A549 (cell line): Measurements from ENCODE around the gene AK8. TPM values are rescaled to one million over a fixed set of nuclear protein-coding genes. Genes with fewer than 3 reads are reported as not detected.

ENCODE experiments used
- ATAC-seq, 2 experiments: fragments of 200-7000 bp in 1 of 2; fragments of >200 bp in 1 of 2; cut with Nextera tagmentation in 1 of 2; cut with Tn5 transposase in 1 of 2; 3 replicates each; pipeline versions ENCODE4 v1.8.0 to v1.9.1; 2018 to 2020; ENCODE audit warnings: mild to moderate bottlenecking in 1 of 2, moderate library complexity in 1 of 2
- CTCF ChIA-PET: fragments of 300-600 bp; sonication (Branson Sonifier 250); formaldehyde crosslinking; extraction: SDS; loops from one replicate; lab custom pipeline; 2021; ENCODE audit warnings: antibody characterized with exemption, inconsistent platforms; lab: Yijun Ruan, JAX
- POLR2A ChIA-PET: fragments of 350-600 bp; formaldehyde crosslinking; extraction: SDS; loops from one replicate; lab custom pipeline; 2021; ENCODE audit warnings: antibody characterized with exemption, inconsistent platforms; lab: Yijun Ruan, JAX
- DNase-seq, 2 experiments: peaks; one replicate each; pipeline versions ENCODE4 v3.0.0 to v3.0.0-alpha.2; 2011 to 2016; ENCODE audit warnings: low read depth in 1 of 2, low spot score in 1 of 2
- FAIRE-seq: peaks from 2 replicates; lab custom pipeline; 2011; peaks lifted over from hg19 to GRCh38; lab: Jason Lieb, UNC
- H3K27ac ChIP-seq, 2 experiments: fragments of >200 bp; sonication (Bioruptor Twin); formaldehyde crosslinking; 3 replicates each; pipeline ENCODE4 v1.5.1; 2016 to 2017
- H3K4me1 ChIP-seq: fragments of >200 bp; sonication (Bioruptor Twin); formaldehyde crosslinking; 3 replicates; pipeline ENCODE4 v1.6.1; 2016
- H3K4me2 ChIP-seq: fragments of >200 bp; sonication (Bioruptor Twin); formaldehyde crosslinking; 3 replicates; pipeline ENCODE4 v1.6.1; 2016
- H3K4me3 ChIP-seq: fragments of >200 bp; sonication (Bioruptor Twin); formaldehyde crosslinking; 3 replicates; pipeline ENCODE4 v1.5.1; 2016
- H3K9me3 ChIP-seq: fragments of >200 bp; sonication (Bioruptor Twin); formaldehyde crosslinking; 3 replicates; pipeline ENCODE4 v1.6.1; 2016
- BHLHE40 ChIP-seq: IDR thresholded peaks from 2 replicates; pipeline ENCODE4 v1.6.1; 2012; ENCODE audit warnings: low read depth, low read length, inconsistent platforms
- CBX2 ChIP-seq: fragments of 200-600 bp; sonication (generic); IDR thresholded peaks from 2 replicates; pipeline ENCODE4 v1.6.1; 2016; ENCODE audit warnings: low read depth, mild to moderate bottlenecking, borderline replicate concordance
- CEBPB ChIP-seq, 2 experiments: fragments of >200 bp in 1 of 2; sonication (Bioruptor Twin) in 1 of 2; formaldehyde crosslinking in 1 of 2; IDR thresholded peaks; 2 replicates each; pipeline ENCODE4 v1.6.1; 2012 to 2016
- ESRRA ChIP-seq: fragments of 150-350 bp; IDR thresholded peaks from 2 replicates; pipeline ENCODE4 v1.6.1; 2014; ENCODE audit warnings: mild to moderate bottlenecking, low read length, borderline replicate concordance
- FOSB ChIP-seq: fragments of 250-450 bp; sonication (Bioruptor Pico); IDR thresholded peaks from 2 replicates; pipeline ENCODE4 v1.5.0; 2020; ENCODE audit warnings: mild to moderate bottlenecking, moderate library complexity
- FOXS1 ChIP-seq: fragments of 250-450 bp; sonication (Bioruptor Pico); IDR thresholded peaks from 2 replicates; pipeline ENCODE4 v1.5.0; 2020; ENCODE audit warnings: mild to moderate bottlenecking, moderate library complexity
- GATA3 ChIP-seq: IDR thresholded peaks from 2 replicates; pipeline ENCODE4 v1.6.1; 2012; ENCODE audit warnings: borderline replicate concordance
- HES2 ChIP-seq: fragments of >200 bp; sonication (Bioruptor Twin); formaldehyde crosslinking; IDR thresholded peaks from 2 replicates; pipeline ENCODE4 v1.6.1; 2016
- HOXB13 ChIP-seq: fragments of 250-450 bp; sonication (Bioruptor Pico); IDR thresholded peaks from 2 replicates; pipeline ENCODE4 v1.5.0; 2020; ENCODE audit warnings: low read depth, mild to moderate bottlenecking, moderate library complexity
- HOXB5 ChIP-seq: fragments of 250-450 bp; sonication (Bioruptor Pico); IDR thresholded peaks from 2 replicates; pipeline ENCODE4 v1.5.0; 2020; ENCODE audit warnings: mild to moderate bottlenecking, moderate library complexity
- JUNB ChIP-seq: fragments of >200 bp; sonication (Bioruptor Twin); formaldehyde crosslinking; IDR thresholded peaks from 2 replicates; pipeline ENCODE4 v1.6.1; 2016
- KDM5A ChIP-seq: fragments of 200-600 bp; sonication (generic); IDR thresholded peaks from 2 replicates; pipeline ENCODE4 v1.6.1; 2016; ENCODE audit warnings: antibody characterized with exemption, mild to moderate bottlenecking
- MAFK ChIP-seq: fragments of 450-650 bp; IDR thresholded peaks from 2 replicates; pipeline ENCODE4 v1.6.1; 2014; ENCODE audit not compliant: partially characterized antibody
- MAZ ChIP-seq: fragments of 150-350 bp; IDR thresholded peaks from 2 replicates; pipeline ENCODE4 v1.6.1; 2014; ENCODE audit warnings: antibody characterized with exemption, low read depth, low read length, borderline replicate concordance
- MYC ChIP-seq: IDR thresholded peaks from 2 replicates; pipeline ENCODE4 v1.6.1; 2012; ENCODE audit warnings: mild to moderate bottlenecking, inconsistent platforms, low read length, improper control_type of control experiment, borderline replicate concordance
- NPAS2 ChIP-seq: fragments of 250-450 bp; sonication (Bioruptor Pico); IDR thresholded peaks from 2 replicates; pipeline ENCODE4 v1.8.0; 2022; ENCODE audit warnings: mild to moderate bottlenecking, moderate library complexity, borderline replicate concordance
- PBX3 ChIP-seq: IDR thresholded peaks from 2 replicates; pipeline ENCODE4 v1.6.1; 2012
- PHF8 ChIP-seq: fragments of 200-600 bp; sonication (generic); IDR thresholded peaks from 2 replicates; pipeline ENCODE4 v1.6.1; 2016; ENCODE audit warnings: low read depth, mild to moderate bottlenecking, antibody characterized with exemption, moderate library complexity, borderline replicate concordance
- POLR2AphosphoS2 ChIP-seq: conservative IDR thresholded peaks from 2 replicates; pipeline ENCODE4 v1.6.1; 2012; ENCODE audit warnings: low read length, improper control_type of control experiment, inconsistent platforms
- RAD21 ChIP-seq, 2 experiments: fragments of >200 bp in 1 of 2; sonication (Bioruptor Twin) in 1 of 2; formaldehyde crosslinking in 1 of 2; IDR thresholded peaks in 1 of 2; conservative IDR thresholded peaks in 1 of 2; 2 replicates in 1 of 2; 3 replicates in 1 of 2; pipeline ENCODE4 v1.6.1; 2012 to 2018; ENCODE audit warnings: inconsistent platforms in 1 of 2
- RCOR1 ChIP-seq: fragments of 150-350 bp; IDR thresholded peaks from 2 replicates; pipeline ENCODE4 v1.6.1; 2014; ENCODE audit warnings: antibody characterized with exemption, low read length, low read depth
- RFX5 ChIP-seq: fragments of 450-650 bp; IDR thresholded peaks from 2 replicates; pipeline ENCODE4 v1.7.1; 2014; ENCODE audit warnings: antibody characterized with exemption, mild to moderate bottlenecking, moderate library complexity
- RNF2 ChIP-seq: fragments of 200-600 bp; sonication (generic); IDR thresholded peaks from 2 replicates; pipeline ENCODE4 v1.6.1; 2016; ENCODE audit warnings: low read depth, mild to moderate bottlenecking, antibody characterized with exemption, moderate library complexity, borderline replicate concordance
- SREBF2 ChIP-seq: fragments of 450-650 bp; IDR thresholded peaks from 2 replicates; pipeline ENCODE4 v1.6.1; 2014; ENCODE audit warnings: mild to moderate bottlenecking, moderate library complexity
- TFCP2L1 ChIP-seq: fragments of 250-450 bp; sonication (Bioruptor Pico); IDR thresholded peaks from 2 replicates; pipeline ENCODE4 v1.5.0; 2021; ENCODE audit warnings: mild to moderate bottlenecking
- USF2 ChIP-seq: fragments of 450-650 bp; IDR thresholded peaks from 2 replicates; pipeline ENCODE4 v1.6.1; 2014; ENCODE audit warnings: antibody characterized with exemption
- ZC3H11A ChIP-seq: fragments of 450-650 bp; IDR thresholded peaks from 2 replicates; pipeline ENCODE4 v1.6.1; 2014; ENCODE audit warnings: antibody characterized with exemption, mild to moderate bottlenecking
- ZNF302 ChIP-seq: fragments of 250-450 bp; sonication (Bioruptor Pico); IDR thresholded peaks from 2 replicates; pipeline ENCODE4 v1.9.0; 2021; ENCODE audit warnings: inconsistent platforms, mild to moderate bottlenecking, moderate library complexity
- ZSCAN20 ChIP-seq: fragments of 250-450 bp; sonication (Bioruptor Pico); IDR thresholded peaks from 2 replicates; pipeline ENCODE4 v1.8.0; 2022; ENCODE audit warnings: mild to moderate bottlenecking, moderate library complexity
- WGBS: methylation state at CpG from one replicate; pipeline ENCODE4 v1.1.6; 2017; ENCODE audit errors: missing lambda C conversion rate; 5-methylcytosine and 5-hydroxymethylcytosine counted together
- polyA plus RNA-seq, 4 experiments: library from polyadenylated mRNA; depleted of rRNA in 3 of 4; stranded (reverse); fragments of >200 nt; fragmentation: RNase III in 1 of 4; extraction: RNeasy Plus Mini Kit Qiagen cat#74134 plus additional on column Dnase treatment in 1 of 4; gene quantifications; 2 replicates in 3 of 4; 3 replicates in 1 of 4; pipeline ENCODE4 v1.2.3, GENCODE V29; 2011 to 2017

The AK8 gene
- polyA plus RNA-seq, 2 of the 4 experiments (the other 2 are of a cell fraction): 0.61 to 0.63 TPM

- Histone ChIP-seq H3K9me3 (no peaks in the 10 kb centered on the region), H3K4me3 (no peak overlapping the region), H3K27ac (no peak overlapping the region), H3K4me1 (no peaks in the 10 kb centered on the region), H3K4me2 (no peak overlapping the region)
- CTCF ChIA-PET: interaction anchor here (0.6 kb wide), 1 partner anchor 17 kb away, joined by 3 read pairs; no protein-coding TSS in a partner anchor
- DNase-seq (no peak), ATAC-seq (no peak; a peak in 1 of 6 replicates), FAIRE-seq (no peak)
- TF ChIP-seq KDM5A (no peak), ZNF302 (CRISPR knock-in tag) (no peak), HOXB5 (no peak), MAFK (no peak), FOSB (CRISPR knock-in tag) (no peak), PBX3 (no peak), GATA3 (no peak), JUNB (no peak), CEBPB (IDR thresholded peaks at IDR 0.05) (no peak), FOXS1 (CRISPR knock-in tag) (no peak), MYC (no peak), ESRRA (no peak), MAZ (no peak), NPAS2 (CRISPR knock-in tag) (no peak), ZC3H11A (no peak), RNF2 (no peak), PHF8 (no peak), RCOR1 (no peak), TFCP2L1 (CRISPR knock-in tag) (no peak)
- POLR2A ChIA-PET: no interaction called here
- 65% methylated on average over 11 of the region's 12 CpGs for WGBS
These were observed 31.8 kb downstream of the AK8 start for GRCh38 chr9:132846109-132846917.

GRCh38 chr9:132842124-132843044 lies 35.7 kb downstream of the AK8 start:
- CTCF ChIA-PET: no interaction called here
- Histone ChIP-seq H3K4me3 (no peak overlapping the region), H3K4me2 (no peak overlapping the region), H3K9me3 (no peaks in the 10 kb centered on the region), H3K4me1 (peaks cover 7% of the 10 kb centered on the region; the same call in 1 of the 3 replicates), H3K27ac (no peak overlapping the region)
- POLR2A ChIA-PET: no interaction called here
- peak in 1 of 2 experiments; percentile 25; a peak in 2 of 6 replicates for ATAC-seq
- no peak for TF ChIP-seq USF2
- TF ChIP-seq PHF8: no peak
- TF ChIP-seq POLR2AphosphoS2: no peak
- TF ChIP-seq ZSCAN20 (CRISPR knock-in tag): no peak
- TF ChIP-seq CBX2: no peak
- no peak for TF ChIP-seq HOXB13
- no peak for TF ChIP-seq SREBF2
- TF ChIP-seq RCOR1: no peak
- TF ChIP-seq HES2: no peak
- TF ChIP-seq MYC: no peak
- TF ChIP-seq BHLHE40: no peak
- TF ChIP-seq RFX5: no peak
- no peak for TF ChIP-seq RAD21 (conservative IDR thresholded peaks at IDR 0.05 in 1 of 2, IDR thresholded peaks at IDR 0.05 in 1 of 2)
- TF ChIP-seq JUNB: no peak
- no peak for FAIRE-seq
- 73% methylated on average over 5 of the region's 5 CpGs for WGBS
- DNase-seq: no peak
